Adrenal gland (tissue), 12 donors: ENCODE measurements around the gene MTA3. TPM values are rescaled to one million over a fixed set of nuclear protein-coding genes. Genes with fewer than 3 reads are reported as not detected.
"Not testable (repeated sequence)": the region's sequence is repeated elsewhere in the genome, so short reads cannot be mapped to it uniquely, and the experiment has no call there.

Source experiments
- DNase-seq, 7 donors: peaks; one replicate each; pipeline ENCODE4 v3.0.0-alpha.2; 2019 to 2020
- H3K27ac ChIP-seq, 5 donors: fragments of 200-600 bp; sonication (generic) in 4 of 5; 1 replicate in 3 of 5; 2 replicates in 2 of 5; pipeline versions ENCODE4 v1.5.1 to v1.8.0; 2016 to 2020; ENCODE audit warnings: mild to moderate bottlenecking in 1 of 5
- H3K27me3 ChIP-seq: fragments of 200-600 bp; 2 replicates; pipeline ENCODE4 v1.8.0; 2021
- H3K36me3 ChIP-seq, 2 donors: fragments of 200-600 bp; replicated peaks in 1 of 2; 1 replicate in 1 of 2; 2 replicates in 1 of 2; pipeline versions ENCODE4 v1.5.1 to v1.8.0; 2018 to 2022
- H3K4me1 ChIP-seq, 2 donors: fragments of 200-600 bp; replicated peaks in 1 of 2; 1 replicate in 1 of 2; 2 replicates in 1 of 2; pipeline versions ENCODE4 v1.5.1 to v1.8.0; 2018 to 2021
- H3K4me3 ChIP-seq, 4 donors: fragments of 200-600 bp; sonication (generic) in 3 of 4; one replicate each; pipeline ENCODE4 v1.5.1; 2016 to 2018
- H3K9me3 ChIP-seq, 3 donors: fragments of 200-600 bp; sonication (generic) in 1 of 3; replicated peaks in 1 of 3; 1 replicate in 2 of 3; 2 replicates in 1 of 3; pipeline versions ENCODE4 v1.5.1 to v1.8.0; 2016 to 2021
- CTCF ChIP-seq, 6 experiments: fragments of 450-650 bp in 4 of 6; fragments of 200-600 bp in 2 of 6; sonication (generic) in 1 of 6; IDR thresholded peaks; 1 replicate in 5 of 6; 2 replicates in 1 of 6; pipeline versions ENCODE4 v1.5.1 to v1.8.0; 2016 to 2021; ENCODE audit warnings: antibody characterized with exemption in 6 of 6, mild to moderate bottlenecking in 2 of 6, moderate library complexity in 1 of 6
- POLR2A ChIP-seq, 2 donors: fragments of 450-650 bp; IDR thresholded peaks; one replicate each; pipeline ENCODE4 v1.6.1; 2017; ENCODE audit warnings: antibody characterized with exemption in 2 of 2, mild to moderate bottlenecking in 2 of 2, moderate library complexity in 1 of 2
- WGBS, 4 donors: extraction: QIAGEN DNeasy Blood & Tissue Kit in 2 of 4; methylation state at CpG; one replicate each; pipeline versions ENCODE4 v1.1.5 to v1.1.7; 2013 to 2017; 5-methylcytosine and 5-hydroxymethylcytosine counted together
- intact Hi-C, 2 donors: fragments of 100-400 bp; cut with DNase I; formaldehyde crosslinking; loops; one replicate each; pipeline versions ENCODE4 v1.14.1 to v1.15.0; 2022 to 2023
- polyA plus RNA-seq, 3 donors: library from polyadenylated mRNA; stranded (reverse); fragments of 200-250 nt in 2 of 3; fragments of 350-450 nt in 1 of 3; fragmentation: Illumina TruSeq in 1 of 3; extraction: RNeasy Lipid Tissue Mini Kit (QIAGEN cat#74804) in 1 of 3; gene quantifications; one replicate each; pipeline ENCODE4 v1.2.3, GENCODE V29; 2013 to 2014
- total RNA-seq, 9 donors: library from RNA; depleted of rRNA in 4 of 9; stranded (reverse); fragments of >200 nt in 4 of 9; fragments of 120-200 nt in 1 of 9; fragmentation: NEBNext Ultra II Directional in 1 of 9; extraction: Animal tissue kit (Norgen Biotek cat#: 25700) in 1 of 9; gene quantifications; one replicate each; pipeline versions ENCODE4 v1.1.0 to v1.2.4, GENCODE V29; 2013 to 2023
- donor health status: healthy with polysubstance abuse.
- donor health status: Bipolar disorder and iron deficiency.
- donor health status: DM: yes; HTN: yes; CAD: no.
- donor health status: DM: no; HTN: no; CAD: no.
- donor health status: DM: no; HTN: no; CAD: no.
- donor health status: DM: yes; HTN: yes; CAD: no.

The MTA3 gene
- total and polyA plus RNA-seq, 12 donors, result 51.5 to 168 (median 91.2) TPM

GRCh38 chr2:42575458-42576064 lies 7.1 kb downstream of the MTA3 start:
- Histone ChIP-seq H3K4me3 (no peak overlapping the region), H3K4me1 (peaks cover 19 to 34% of the 10 kb centered on the region in 2 donors), H3K27me3 (no peaks in the 10 kb centered on the region), H3K36me3 (peaks cover 0 to 49% of the 10 kb centered on the region in 2 donors), H3K9me3 (no peaks in the 10 kb centered on the region), H3K27ac (peak overlapping the region in 1 of 5 donors; percentile 6)
- 77 to 89% (median 82%) methylated on average over 3 of the region's 3 CpGs for WGBS, 4 donors
- TF ChIP-seq POLR2A (IDR thresholded peaks at IDR 0.05), result no peak
- DNase-seq, result no peak
- intact Hi-C loops, result no loop called here

GRCh38 chr2:42578621-42579020 lies 10.2 kb downstream of the MTA3 start:
- WGBS, 4 donors, result 61 to 68% (median 66%) methylated on average over 2 of the region's 2 CpGs
- intact Hi-C loops, result no loop called here
- H3K9me3 ChIP-seq, result no peaks in the 10 kb centered on the region
- TF ChIP-seq POLR2A (IDR thresholded peaks at IDR 0.05) (no peak), CTCF (IDR thresholded peaks at IDR 0.05) (no peak)
- H3K27me3 ChIP-seq, result no peaks in the 10 kb centered on the region
- no peak for DNase-seq
- H3K36me3 ChIP-seq, result peaks cover 0 to 61% of the 10 kb centered on the region in 2 donors
- H3K4me3 ChIP-seq, result no peak overlapping the region
- no peak overlapping the region for H3K27ac ChIP-seq
- H3K4me1 ChIP-seq, result peaks cover 9% of the 10 kb centered on the region in 2 donors

GRCh38 chr2:42581257-42581656 lies 12.8 kb downstream of the MTA3 start:
- Histone ChIP-seq H3K4me3 (no peak overlapping the region), H3K36me3 (peaks cover 0 to 51% of the 10 kb centered on the region in 2 donors), H3K4me1 (peaks cover 6 to 11% of the 10 kb centered on the region in 2 donors), H3K27ac (no peak overlapping the region), H3K27me3 (no peaks in the 10 kb centered on the region), H3K9me3 (no peaks in the 10 kb centered on the region)
- intact Hi-C loops, result no loop called here
- 89 to 97% (median 95%) methylated on average over 6 of the region's 6 CpGs for whole genome bisulfite sequencing, 4 donors
- DNase-seq, result peak in 1 of 7 donors; percentile 30
- no peak for TF ChIP-seq POLR2A (IDR thresholded peaks at IDR 0.05)
- TF ChIP-seq CTCF (IDR thresholded peaks at IDR 0.05), result no peak

- H3K27me3 ChIP-seq, H3K27ac ChIP-seq, intact Hi-C loops, H3K9me3 ChIP-seq, H3K4me3 ChIP-seq: not testable (repeated sequence)
- H3K36me3 ChIP-seq, result peaks cover 0 to 43% of the 10 kb centered on the region in 2 donors
- 95 to 100% (median 99%) methylated on average over 3 of the region's 3 CpGs for WGBS, 4 donors
- DNase-seq, result peak in 1 of 7 donors; percentile 27
- H3K4me1 ChIP-seq, result peaks cover 6 to 14% of the 10 kb centered on the region in 2 donors
Measured at GRCh38 chr2:42584628-42585027, 16.2 kb downstream of the MTA3 start.

GRCh38 chr2:42585779-42586178 lies 17.3 kb downstream of the MTA3 start:
- 57 to 70% (median 63%) methylated on average over 4 of the region's 4 CpGs for WGBS, 4 donors

More at GRCh38 chr2:42585779-42586178, 17.3 kb downstream of the MTA3 start:
- no peaks in the 10 kb centered on the region for H3K27me3 ChIP-seq
- intact Hi-C loops, result no loop called here
- H3K27ac ChIP-seq, result no peak overlapping the region
- TF ChIP-seq CTCF (IDR thresholded peaks at IDR 0.05) (no peak), POLR2A (IDR thresholded peaks at IDR 0.05) (no peak)
- peak in 1 of 7 donors; percentile 45 for DNase-seq
- H3K36me3 ChIP-seq, result peaks cover 0 to 32% of the 10 kb centered on the region in 2 donors
- H3K9me3 ChIP-seq, result no peaks in the 10 kb centered on the region
- H3K4me1 ChIP-seq, result peaks cover 6 to 16% of the 10 kb centered on the region in 2 donors
- H3K4me3 ChIP-seq, result no peak overlapping the region
